Brain microvascular endothelial cell (primary cell): ENCODE measurements around the gene ACSM6.

Experiments
- DNase-seq: peaks from one replicate; pipeline ENCODE4 v3.0.0-alpha.2; 2020
- H3K27ac ChIP-seq: fragments of 250-450 bp; sonication (Bioruptor Pico); 2 replicates; pipeline ENCODE4 v1.5.1; 2020; ENCODE audit warnings: mild to moderate bottlenecking, moderate library complexity
- H3K27me3 ChIP-seq: fragments of 250-450 bp; sonication (Bioruptor Pico); replicated peaks from 2 replicates; pipeline ENCODE4 v1.5.1; 2020; ENCODE audit warnings: mild to moderate bottlenecking
- H3K36me3 ChIP-seq: fragments of 250-450 bp; sonication (Bioruptor Pico); replicated peaks from 2 replicates; pipeline ENCODE4 v1.5.1; 2020; ENCODE audit warnings: mild to moderate bottlenecking
- H3K4me3 ChIP-seq: 2 replicates; pipeline ENCODE4 v1.5.1; 2011; ENCODE audit warnings: low read depth, mild to moderate bottlenecking, control low read depth, low read length, moderate library complexity
- in situ Hi-C: cut with HindIII; loops from 2 replicates; pipeline ENCODE4 v1.10.0; 2017; ENCODE audit warnings: low sequenced_read_pairs, low pct_ligation_motif_present
- TF ChIP-seq, protein P1 (sequence below): IDR thresholded peaks from 2 replicates; pipeline ENCODE4 v1.5.1; 2011; ENCODE audit warnings: low read depth, mild to moderate bottlenecking, moderate library complexity, low read length, control low read depth, inconsistent platforms; ENCODE audit errors: missing control alignments

The ACSM6 gene

DNA sequence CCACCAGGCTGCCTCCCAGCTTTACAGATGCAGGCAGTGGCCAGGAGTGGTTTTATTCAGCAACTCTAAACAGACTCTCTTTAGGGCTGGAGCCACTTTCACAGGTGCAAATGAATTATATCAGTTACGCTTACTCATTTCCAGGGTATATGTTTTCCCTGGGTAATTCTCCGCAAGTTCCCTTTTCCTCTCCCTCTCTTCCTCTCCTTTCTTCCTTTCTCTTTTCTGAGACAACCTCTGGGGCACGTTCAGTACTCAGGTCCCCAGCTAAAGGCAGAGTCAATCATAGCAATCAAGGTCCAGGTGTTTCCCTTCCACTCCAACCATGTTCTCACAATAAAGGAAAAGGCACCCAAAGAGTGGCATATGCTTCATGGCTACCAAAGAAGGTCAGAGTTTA is 55.4 kb downstream of the ACSM6 start:
- DNase-seq, result no peak
- TF ChIP-seq, protein P1, sequence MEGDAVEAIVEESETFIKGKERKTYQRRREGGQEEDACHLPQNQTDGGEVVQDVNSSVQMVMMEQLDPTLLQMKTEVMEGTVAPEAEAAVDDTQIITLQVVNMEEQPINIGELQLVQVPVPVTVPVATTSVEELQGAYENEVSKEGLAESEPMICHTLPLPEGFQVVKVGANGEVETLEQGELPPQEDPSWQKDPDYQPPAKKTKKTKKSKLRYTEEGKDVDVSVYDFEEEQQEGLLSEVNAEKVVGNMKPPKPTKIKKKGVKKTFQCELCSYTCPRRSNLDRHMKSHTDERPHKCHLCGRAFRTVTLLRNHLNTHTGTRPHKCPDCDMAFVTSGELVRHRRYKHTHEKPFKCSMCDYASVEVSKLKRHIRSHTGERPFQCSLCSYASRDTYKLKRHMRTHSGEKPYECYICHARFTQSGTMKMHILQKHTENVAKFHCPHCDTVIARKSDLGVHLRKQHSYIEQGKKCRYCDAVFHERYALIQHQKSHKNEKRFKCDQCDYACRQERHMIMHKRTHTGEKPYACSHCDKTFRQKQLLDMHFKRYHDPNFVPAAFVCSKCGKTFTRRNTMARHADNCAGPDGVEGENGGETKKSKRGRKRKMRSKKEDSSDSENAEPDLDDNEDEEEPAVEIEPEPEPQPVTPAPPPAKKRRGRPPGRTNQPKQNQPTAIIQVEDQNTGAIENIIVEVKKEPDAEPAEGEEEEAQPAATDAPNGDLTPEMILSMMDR, result no peak
- Histone ChIP-seq H3K27ac (no peak overlapping the region), H3K27me3 (no peaks in the 10 kb centered on the region), H3K36me3 (peaks cover 14% of the 10 kb centered on the region), H3K4me3 (no peak overlapping the region)
- in situ Hi-C loops, result no loop called here

- DNase-seq, result no peak
- Histone ChIP-seq H3K27me3 (no peaks in the 10 kb centered on the region), H3K4me3 (no peak overlapping the region), H3K36me3 (peaks cover 6% of the 10 kb centered on the region), H3K27ac (no peak overlapping the region)
- TF ChIP-seq, protein P1, result no peak
- in situ Hi-C loops, result no loop called here
Observed at GRCh38 chr10:95250856-95251255, 56.8 kb downstream of the ACSM6 start.

DNA sequence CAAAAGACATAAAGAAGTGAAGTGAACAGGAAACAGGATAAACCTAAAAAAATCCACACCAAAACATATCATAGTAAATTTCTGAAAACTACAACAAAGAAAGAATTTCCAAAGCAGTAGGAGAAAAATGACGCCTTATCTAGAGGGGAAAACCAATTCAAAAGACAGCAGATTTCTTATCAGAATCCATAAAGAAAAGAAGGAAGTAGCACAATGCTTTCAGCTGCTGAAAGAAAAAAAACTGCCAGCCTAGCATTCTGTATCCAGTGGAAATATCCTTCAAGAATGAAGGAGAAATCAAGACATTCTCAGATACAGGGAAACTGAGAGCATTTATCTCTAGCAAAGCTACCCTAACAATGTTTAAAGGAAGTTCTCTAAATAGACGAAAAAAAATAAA is 59.0 kb downstream of the ACSM6 start:
- H3K36me3 ChIP-seq, result peaks cover 9% of the 10 kb centered on the region
- H3K27me3 ChIP-seq, result no peaks in the 10 kb centered on the region
- no peak for DNase-seq
- in situ Hi-C loops, result no loop called here
- H3K27ac ChIP-seq, result no peak overlapping the region
- TF ChIP-seq, protein P1, result no peak
- no peak overlapping the region for H3K4me3 ChIP-seq

DNA sequence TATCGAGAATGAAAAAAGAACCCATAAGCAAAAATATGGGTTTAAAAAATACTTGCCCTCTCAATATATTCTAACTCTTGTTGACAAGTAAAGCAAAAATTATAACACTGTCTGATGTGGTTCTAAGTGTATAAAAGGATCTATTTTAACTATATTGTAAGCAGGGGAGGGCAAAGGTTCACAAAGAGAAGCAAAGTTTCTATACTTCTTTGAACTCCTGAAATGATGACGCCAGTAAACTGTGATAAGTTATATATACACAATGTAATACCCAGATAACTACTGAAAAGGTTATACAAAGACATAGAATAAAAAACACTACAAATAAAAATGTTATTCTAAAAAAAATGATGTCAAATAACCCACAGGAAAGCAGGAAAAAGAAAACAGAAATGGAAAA is 59.6 kb downstream of the ACSM6 start:
- H3K27ac ChIP-seq, result no peak overlapping the region
- no peak for DNase-seq
- peaks cover 9% of the 10 kb centered on the region for H3K36me3 ChIP-seq
- no peaks in the 10 kb centered on the region for H3K27me3 ChIP-seq
- TF ChIP-seq, protein P1, result no peak
- in situ Hi-C loops, result no loop called here
- no peak overlapping the region for H3K4me3 ChIP-seq

- Histone ChIP-seq H3K36me3 (peaks cover 9% of the 10 kb centered on the region), H3K4me3 (no peak overlapping the region), H3K27me3 (no peaks in the 10 kb centered on the region), H3K27ac (no peak overlapping the region)
- TF ChIP-seq, protein P1, result no peak
- no peak for DNase-seq
- in situ Hi-C loops, result no loop called here
Observed at GRCh38 chr10:95254629-95255028, 60.6 kb downstream of the ACSM6 start.

GRCh38 chr10:95256268-95256667 is 62.2 kb downstream of the ACSM6 start:
- no peak for DNase-seq
- TF ChIP-seq, protein P1, result no peak
- Histone ChIP-seq H3K27me3 (no peaks in the 10 kb centered on the region), H3K27ac (no peak overlapping the region), H3K36me3 (peaks cover 9% of the 10 kb centered on the region), H3K4me3 (no peak overlapping the region)
- in situ Hi-C loops, result no loop called here
